ENCODE measurements around the gene CENPP.

CENPP gene

GRCh38 chr9:92509050-92509449 lies 183.3 kb downstream of the CENPP start:
- H3K27me3 ChIP-seq (ENCODE audit: insufficient read depth, low read length): no peaks in the 10 kb centered on the region
- no peaks in the 10 kb centered on the region for H4K20me1 ChIP-seq (ENCODE audit: insufficient read depth, low read length)
- H2AFZ ChIP-seq (ENCODE audit: low read length): no peak overlapping the region
- H3K36me3 ChIP-seq (ENCODE audit: insufficient read depth, low read length): no peaks in the 10 kb centered on the region
- H3F3A ChIP-seq (ENCODE audit: insufficient read depth, low read length): no peaks in the 10 kb centered on the region
- TF ChIP-seq EZH2 (IDR thresholded peaks at IDR 0.05; ENCODE audit: borderline replicate concordance, low read length) (no peak), CTCF (IDR thresholded peaks at IDR 0.05; ENCODE audit: low read length) (no peak)
- no peaks in the 10 kb centered on the region for H3K4me1 ChIP-seq (ENCODE audit: insufficient read depth, low read length, severe bottlenecking)
- no peak overlapping the region for H3K4me2 ChIP-seq (ENCODE audit: low read length)
- H3K4me3 ChIP-seq (ENCODE audit: low read depth, low read length, poor library complexity, severe bottlenecking): no peak overlapping the region
- H3K79me2 ChIP-seq (ENCODE audit: insufficient read depth, low read length): no peaks in the 10 kb centered on the region
- no peak overlapping the region for H3K9ac ChIP-seq (ENCODE audit: low read length)
- H3K9me3 ChIP-seq (ENCODE audit: low read length): no peaks in the 10 kb centered on the region
- no peak overlapping the region for H3K27ac ChIP-seq (ENCODE audit: low read depth, low read length, poor library complexity, severe bottlenecking)
- no peaks in the 10 kb centered on the region for H3K9me2 ChIP-seq (ENCODE audit: low read depth, low read length)

GRCh38 chr9:92510747-92511146 lies 185.0 kb downstream of the CENPP start:
- Histone ChIP-seq H3K9ac (ENCODE audit: low read length) (no peak overlapping the region), H3K4me2 (ENCODE audit: low read length) (no peak overlapping the region), H4K20me1 (ENCODE audit: insufficient read depth, low read length) (no peaks in the 10 kb centered on the region), H3K27me3 (ENCODE audit: insufficient read depth, low read length) (no peaks in the 10 kb centered on the region), H3K27ac (ENCODE audit: low read depth, low read length, poor library complexity, severe bottlenecking) (no peak overlapping the region), H3K9me2 (ENCODE audit: low read depth, low read length) (no peaks in the 10 kb centered on the region), H3K79me2 (ENCODE audit: insufficient read depth, low read length) (no peaks in the 10 kb centered on the region), H3K4me1 (ENCODE audit: insufficient read depth, low read length, severe bottlenecking) (no peaks in the 10 kb centered on the region), H3K4me3 (ENCODE audit: low read depth, low read length, poor library complexity, severe bottlenecking) (no peak overlapping the region), H3F3A (ENCODE audit: insufficient read depth, low read length) (no peaks in the 10 kb centered on the region), H3K36me3 (ENCODE audit: insufficient read depth, low read length) (no peaks in the 10 kb centered on the region), H2AFZ (ENCODE audit: low read length) (no peak overlapping the region), H3K9me3 (ENCODE audit: low read length) (no peaks in the 10 kb centered on the region)
- TF ChIP-seq EZH2 (IDR thresholded peaks at IDR 0.05; ENCODE audit: borderline replicate concordance, low read length) (no peak), CTCF (IDR thresholded peaks at IDR 0.05; ENCODE audit: low read length) (no peak)

GRCh38 chr9:92512622-92513021 lies 186.9 kb downstream of the CENPP start:
- Histone ChIP-seq H3K9ac (ENCODE audit: low read length) (no peak overlapping the region), H3K27me3 (ENCODE audit: insufficient read depth, low read length) (no peaks in the 10 kb centered on the region), H3F3A (ENCODE audit: insufficient read depth, low read length) (no peaks in the 10 kb centered on the region), H4K20me1 (ENCODE audit: insufficient read depth, low read length) (no peaks in the 10 kb centered on the region), H3K4me2 (ENCODE audit: low read length) (no peak overlapping the region), H3K36me3 (ENCODE audit: insufficient read depth, low read length) (no peaks in the 10 kb centered on the region), H3K27ac (ENCODE audit: low read depth, low read length, poor library complexity, severe bottlenecking) (no peak overlapping the region), H3K9me2 (ENCODE audit: low read depth, low read length) (no peaks in the 10 kb centered on the region), H2AFZ (ENCODE audit: low read length) (no peak overlapping the region), H3K79me2 (ENCODE audit: insufficient read depth, low read length) (no peaks in the 10 kb centered on the region), H3K9me3 (ENCODE audit: low read length) (no peaks in the 10 kb centered on the region), H3K4me1 (ENCODE audit: insufficient read depth, low read length, severe bottlenecking) (no peaks in the 10 kb centered on the region), H3K4me3 (ENCODE audit: low read depth, low read length, poor library complexity, severe bottlenecking) (no peak overlapping the region)
- TF ChIP-seq EZH2 (IDR thresholded peaks at IDR 0.05; ENCODE audit: borderline replicate concordance, low read length): no peak
- no peak for TF ChIP-seq CTCF (IDR thresholded peaks at IDR 0.05; ENCODE audit: low read length)

Measured in OCI-LY1 (cell line).